HepG2 (cell line): ENCODE data around the gene PNPLA8. TPM values are rescaled to one million over a fixed set of nuclear protein-coding genes. Genes with fewer than 3 reads are reported as not detected.
A peak's percentile ranks its signal among the peaks of the same experiment; 100 is the strongest.

Source experiments
- ATAC-seq: fragments of 200-7000 bp; cut with Tn5 transposase; 3 replicates; pipeline ENCODE4 v1.9.1; 2020; ENCODE audit warnings: mild to moderate bottlenecking, moderate library complexity
- BruUV-seq: library from RNA; stranded (reverse); fragments of 400-500 nt; replicated peaks from 2 replicates; lab custom pipeline; 2021; lab: Mats Ljungman, UMichigan
- CTCF ChIA-PET: fragments of 300-600 bp; formaldehyde crosslinking; extraction: SDS; loops from one replicate; lab custom pipeline; 2021; ENCODE audit warnings: low total read pairs, inconsistent platforms, low intra/inter-chr PET ratio; lab: Yijun Ruan, JAX
- POLR2A ChIA-PET: fragments of 350-600 bp; sonication (Branson Sonifier 250); formaldehyde crosslinking; loops from one replicate; lab custom pipeline; 2020; ENCODE audit warnings: antibody characterized with exemption, inconsistent platforms; lab: Yijun Ruan, JAX
- DNase-seq: peaks from one replicate; pipeline ENCODE4 v3.0.0-alpha.2; 2015; ENCODE audit warnings: low spot score
- FAIRE-seq: peaks from 3 replicates; lab custom pipeline; 2011; peaks lifted over from hg19 to GRCh38; lab: Jason Lieb, UNC
- H2AFZ ChIP-seq: one replicate; pipeline ENCODE4 v1.6.1; 2011; ENCODE audit warnings: low read length, inconsistent platforms
- H3K27ac ChIP-seq: fragments of 300-600 bp; 3 replicates; pipeline ENCODE4 v1.8.0; 2011; ENCODE audit warnings: mixed run types, mild to moderate bottlenecking, mixed read lengths, low read length, inconsistent platforms; ENCODE audit not compliant: insufficient read depth; ENCODE audit errors: extremely low read length
- H3K27me3 ChIP-seq, 2 experiments: fragments of 200-600 bp in 1 of 2; 2 replicates in 1 of 2; 3 replicates in 1 of 2; pipeline versions ENCODE4 v1.6.0 to v1.8.0; 2011; ENCODE audit warnings: low read length in 2 of 2, mild to moderate bottlenecking in 2 of 2, moderate library complexity in 2 of 2, inconsistent platforms in 1 of 2; ENCODE audit not compliant: insufficient read depth in 2 of 2, control insufficient read depth in 1 of 2
- H3K36me3 ChIP-seq, 2 experiments: fragments of 200-600 bp in 1 of 2; replicated peaks in 1 of 2; 2 replicates in 1 of 2; 3 replicates in 1 of 2; pipeline versions ENCODE4 v1.5.1 to v1.8.0; 2011; ENCODE audit warnings: low read length in 2 of 2, inconsistent platforms in 1 of 2; ENCODE audit not compliant: insufficient read depth in 2 of 2, control insufficient read depth in 1 of 2
- H3K4me1 ChIP-seq: 2 replicates; pipeline ENCODE4 v1.5.1; 2012; ENCODE audit warnings: low read length, inconsistent platforms; ENCODE audit not compliant: insufficient read depth
- H3K4me2 ChIP-seq: 2 replicates; pipeline ENCODE4 v1.6.0; 2011; ENCODE audit warnings: low read depth, low read length, inconsistent platforms
- H3K4me3 ChIP-seq, 3 experiments: fragments of 200-600 bp in 1 of 3; sonication (generic), shearing (Covaris generic) in 1 of 3; replicated peaks in 1 of 3; 2 replicates each; pipeline ENCODE4 v1.5.1; 2011 to 2016; ENCODE audit warnings: low read length in 3 of 3, inconsistent platforms in 2 of 3, low read depth in 2 of 3, mild to moderate bottlenecking in 2 of 3, control low read depth in 1 of 3, mixed read lengths in 1 of 3; ENCODE audit not compliant: insufficient read depth in 1 of 3
- H3K79me2 ChIP-seq: one replicate; pipeline ENCODE4 v1.6.1; 2011; ENCODE audit warnings: low read length, inconsistent platforms; ENCODE audit not compliant: insufficient read depth
- H3K9ac ChIP-seq: 2 replicates; pipeline ENCODE4 v1.6.0; 2011; ENCODE audit warnings: mild to moderate bottlenecking, low read depth, low read length, inconsistent platforms; ENCODE audit not compliant: insufficient read depth
- H3K9me3 ChIP-seq: 2 replicates; pipeline ENCODE4 v1.5.1; 2012; ENCODE audit warnings: mild to moderate bottlenecking, low read length
- H4K20me1 ChIP-seq: 2 replicates; pipeline ENCODE4 v1.6.0; 2011; ENCODE audit warnings: inconsistent platforms, mild to moderate bottlenecking, low read length, moderate library complexity; ENCODE audit not compliant: insufficient read depth
- CEBPG ChIP-seq: IDR thresholded peaks from 2 replicates; pipeline ENCODE4 v1.6.1; 2016
- CSRNP1 ChIP-seq: sonication (generic); formaldehyde crosslinking; IDR thresholded peaks from 2 replicates; pipeline ENCODE4 v1.8.1; 2023; ENCODE audit warnings: mild to moderate bottlenecking, missing genetic modification reagents
- GTF2F1 ChIP-seq: fragments of 150-350 bp; IDR thresholded peaks from 2 replicates; pipeline ENCODE4 v1.6.1; 2014; ENCODE audit warnings: low read length
- MAFF ChIP-seq: IDR thresholded peaks from 2 replicates; pipeline ENCODE4 v1.6.1; 2011; ENCODE audit warnings: low read depth, low read length, improper control_type of control experiment
- MAFK ChIP-seq, 2 experiments: IDR thresholded peaks in 1 of 2; conservative IDR thresholded peaks in 1 of 2; 2 replicates each; pipeline ENCODE4 v1.6.1; 2011; ENCODE audit warnings: improper control_type of control experiment in 2 of 2, low read length in 2 of 2
- ZBTB7B ChIP-seq: sonication (generic); formaldehyde crosslinking; IDR thresholded peaks from 2 replicates; pipeline ENCODE4 v1.4.0; 2020; ENCODE audit warnings: missing genetic modification reagents
- WGBS: methylation state at CpG from one replicate; pipeline ENCODE4 v1.1.6; 2017; ENCODE audit warnings: low lambda C conversion rate; 5-methylcytosine and 5-hydroxymethylcytosine counted together
- in situ Hi-C: cut with HindIII; loops from 2 replicates; pipeline ENCODE4 v1.10.0; 2017; ENCODE audit warnings: low pct_unique_long_range_greater_than_20kb; ENCODE audit not compliant: extremely low pct_ligation_motif_present
- intact Hi-C: fragments of 100-400 bp; cut with micrococcal nuclease; formaldehyde crosslinking; loops from one replicate; pipeline ENCODE4 v1.10.0; 2022; ENCODE audit not compliant: unreplicated experiment
- polyA plus RNA-seq, 8 experiments: library from polyadenylated mRNA; depleted of rRNA in 3 of 8; stranded (reverse) in 7 of 8; unstranded in 1 of 8; fragments of >200 nt; fragmentation: Illumina TruSeq in 4 of 8; extraction: Trizol in 4 of 8; gene quantifications; 2 replicates each; pipeline versions ENCODE4 v1.2.1 to v1.2.3, GENCODE V29; 2011 to 2016; ENCODE audit warnings: low read depth in 4 of 8, missing spikeins in 1 of 8, mixed read lengths in 1 of 8; ENCODE audit not compliant: insufficient read depth in 1 of 8
- total RNA-seq, 5 experiments: library from RNA; depleted of rRNA; stranded (reverse); fragments of >200 nt; fragmentation: Illumina TruSeq; extraction: Trizol; gene quantifications; 2 replicates each; pipeline ENCODE4 v1.2.3, GENCODE V29; 2016; ENCODE audit warnings: low read depth in 1 of 5

The PNPLA8 gene
- total and polyA plus RNA-seq, 2 of the 13 experiments (the other 11 are each of a cell fraction or from before 2014, with no cell fraction given), result 6.3 to 11.4 TPM

- Histone ChIP-seq H3K4me3 (no peak overlapping the region), H3K36me3 (no peaks in the 10 kb centered on the region; a peak in 3 of 5 replicates), H2AFZ (no peak overlapping the region), H3K27me3 (no peaks in the 10 kb centered on the region), H4K20me1 (no peaks in the 10 kb centered on the region), H3K4me1 (no peaks in the 10 kb centered on the region), H3K9me3 (no peaks in the 10 kb centered on the region), H3K9ac (no peak overlapping the region), H3K27ac (no peak overlapping the region), H3K79me2 (no peaks in the 10 kb centered on the region), H3K4me2 (no peak overlapping the region)
- ChIA-PET POLR2A (no interaction called here), CTCF (interaction anchor here (2.1 kb wide), 1 partner anchor 317 kb away, joined by 31 read pairs; no protein-coding TSS in a partner anchor)
- BruUV-seq, result no TSS peak
- TF ChIP-seq CSRNP1 (no peak), CEBPG (CRISPR knock-in tag) (no peak), MAFF (0 out of 2 replicates have a peak, but pooled peaks have one; percentile 25), GTF2F1 (no peak), ZBTB7B (CRISPR knock-in tag) (no peak), MAFK (conservative IDR thresholded peaks at IDR 0.05 in 1 of 2, IDR thresholded peaks at IDR 0.05 in 1 of 2; ENCODE audit: low read length in 2 of 2) (peak in 1 of 2 experiments; percentile 61; a peak in 2 of 4 replicates)
- FAIRE-seq, result no peak
- no peak for DNase-seq
- intact Hi-C loops, result no loop called here
- in situ Hi-C loops, result no loop called here
- no peak for ATAC-seq
- 83% methylated on average over 6 of the region's 6 CpGs for WGBS
Observed at GRCh38 chr7:108498481-108498880, 27.5 kb downstream of the PNPLA8 start.
